VCaP (cell line): ENCODE results near the gene ZNF362.

Experiments
- H3K27ac ChIP-seq: fragments of 450-650 bp; 2 replicates; pipeline ENCODE4 v1.5.1; 2017
- CTCF ChIP-seq: fragments of 450-650 bp; conservative IDR thresholded peaks from 2 replicates; pipeline ENCODE4 v1.5.1; 2017; ENCODE audit warnings: mild to moderate bottlenecking, moderate library complexity

The ZNF362 gene

DNA sequence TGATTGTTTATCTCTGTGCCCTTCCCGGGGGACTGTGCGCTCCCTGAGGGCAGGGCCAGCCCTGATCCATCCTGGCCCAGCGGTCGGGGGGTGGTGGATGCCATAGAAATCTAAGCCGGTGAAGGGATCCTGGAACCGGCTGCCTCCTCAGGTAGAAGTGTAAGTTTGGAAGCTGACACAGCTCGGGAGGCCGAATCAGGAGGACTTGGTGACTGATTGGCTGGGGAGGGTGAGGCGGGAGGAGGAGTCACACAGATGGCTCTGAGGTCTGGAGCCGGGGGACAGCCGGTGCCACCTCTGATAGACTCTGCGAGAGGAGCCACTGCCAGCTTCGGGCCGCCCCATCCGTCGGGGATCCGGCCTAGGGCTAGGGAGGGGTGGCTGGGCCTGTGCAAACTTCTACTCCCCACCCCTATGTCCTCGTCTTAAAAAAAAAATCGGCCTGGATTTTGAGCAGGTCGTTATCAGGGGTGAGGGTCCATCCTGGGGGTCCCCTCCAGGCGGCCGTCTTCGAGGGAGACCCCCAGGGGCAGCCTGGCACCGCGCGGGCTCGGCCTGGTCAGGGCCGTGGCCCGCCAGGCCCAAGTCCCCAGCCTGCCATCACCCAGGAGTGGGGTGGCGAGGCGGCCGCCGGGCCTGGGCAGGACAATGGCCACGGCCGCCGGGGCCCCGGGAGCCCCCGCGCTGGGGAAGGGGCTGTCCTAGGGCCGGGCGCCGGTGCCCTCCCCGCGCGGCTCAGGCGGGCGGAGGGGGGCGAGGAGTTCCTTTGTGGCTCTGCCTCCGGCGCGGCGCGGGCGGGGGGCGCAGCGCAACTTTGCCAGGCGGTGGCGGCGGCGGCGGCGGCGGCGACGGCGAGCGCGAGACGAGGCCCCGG, 708 bp upstream of the ZNF362 start:
- TF ChIP-seq CTCF = no peak
- H3K27ac ChIP-seq = peak overlapping the region; percentile 96

DNA sequence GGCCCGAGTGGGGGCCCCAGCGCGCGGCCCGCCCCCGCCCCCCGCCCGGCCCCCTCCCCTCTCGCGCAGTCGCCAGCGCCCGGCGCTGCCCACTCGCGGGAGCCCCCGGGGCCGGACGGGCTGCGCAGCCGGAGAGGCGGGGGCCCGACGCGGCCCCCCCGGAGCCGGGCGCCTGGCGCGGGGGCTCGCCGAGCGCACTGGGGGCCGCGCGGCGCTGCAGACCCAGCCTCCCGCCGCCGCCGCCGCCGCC, 146 bp upstream of the ZNF362 start:
- no peak for TF ChIP-seq CTCF
- H3K27ac ChIP-seq = peak overlapping the region; percentile 96

GRCh38 chr1:33257207-33257771, 997 bp downstream of the ZNF362 start:
- H3K27ac ChIP-seq = peak overlapping the region; percentile 96
- no peak for TF ChIP-seq CTCF

GRCh38 chr1:33257772-33258712, 1.8 kb downstream of the ZNF362 start:
- peak overlapping the region; percentile 96 for H3K27ac ChIP-seq
- no peak for TF ChIP-seq CTCF

GRCh38 chr1:33258788-33259274, 2.5 kb downstream of the ZNF362 start:
- no peak overlapping the region for H3K27ac ChIP-seq
- TF ChIP-seq CTCF = no peak

DNA sequence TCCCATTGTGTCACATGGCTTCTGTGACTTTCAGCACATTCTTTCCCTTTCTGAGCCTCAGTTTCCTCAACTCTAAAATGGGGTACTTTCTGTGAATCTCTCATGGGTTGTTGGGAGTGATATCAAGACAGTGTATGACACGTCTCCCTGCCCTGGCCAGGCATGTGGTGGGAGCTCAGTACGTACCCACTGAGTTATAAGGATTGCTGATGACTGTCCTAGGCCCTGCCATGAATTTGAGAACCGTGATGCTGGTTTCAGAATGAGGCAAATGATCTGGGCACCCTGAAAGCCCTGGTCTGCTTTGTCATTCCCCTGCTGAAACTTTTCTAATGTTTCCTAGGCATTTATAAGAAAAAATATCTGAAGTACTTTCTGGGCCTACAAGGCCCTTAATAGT, 3.6 kb downstream of the ZNF362 start:
- TF ChIP-seq CTCF = no peak
- H3K27ac ChIP-seq = no peak overlapping the region

GRCh38 chr1:33260439-33260838, 4.1 kb downstream of the ZNF362 start:
- no peak for TF ChIP-seq CTCF
- no peak overlapping the region; the same call in 1 of the 2 replicates for H3K27ac ChIP-seq
